ENCODE results near the gene SLC35G1.

DNA sequence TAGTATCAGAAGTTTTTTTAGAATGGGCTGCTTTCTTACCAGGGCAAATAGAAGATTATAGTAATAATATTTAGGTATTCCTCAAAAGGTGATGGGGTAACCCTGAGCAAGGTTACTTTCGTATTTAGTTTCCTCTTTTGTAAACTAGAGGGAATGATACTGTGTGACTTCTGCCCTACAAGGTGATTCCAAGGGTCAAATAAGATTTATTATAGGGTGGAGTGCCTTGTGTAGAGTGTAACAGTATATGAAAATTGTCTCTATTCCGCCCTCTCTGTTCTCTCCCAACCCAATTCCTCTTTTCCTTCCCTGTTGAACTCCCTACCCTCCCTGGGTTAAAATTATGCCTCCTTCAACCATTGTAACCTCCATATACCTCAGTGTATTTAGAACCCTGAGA, 5.3 kb downstream of the SLC35G1 start:
- TF ChIP-seq EZH2 (IDR thresholded peaks at IDR 0.05; ENCODE audit: borderline replicate concordance, low read length) = no peak
- TF ChIP-seq, protein P1, sequence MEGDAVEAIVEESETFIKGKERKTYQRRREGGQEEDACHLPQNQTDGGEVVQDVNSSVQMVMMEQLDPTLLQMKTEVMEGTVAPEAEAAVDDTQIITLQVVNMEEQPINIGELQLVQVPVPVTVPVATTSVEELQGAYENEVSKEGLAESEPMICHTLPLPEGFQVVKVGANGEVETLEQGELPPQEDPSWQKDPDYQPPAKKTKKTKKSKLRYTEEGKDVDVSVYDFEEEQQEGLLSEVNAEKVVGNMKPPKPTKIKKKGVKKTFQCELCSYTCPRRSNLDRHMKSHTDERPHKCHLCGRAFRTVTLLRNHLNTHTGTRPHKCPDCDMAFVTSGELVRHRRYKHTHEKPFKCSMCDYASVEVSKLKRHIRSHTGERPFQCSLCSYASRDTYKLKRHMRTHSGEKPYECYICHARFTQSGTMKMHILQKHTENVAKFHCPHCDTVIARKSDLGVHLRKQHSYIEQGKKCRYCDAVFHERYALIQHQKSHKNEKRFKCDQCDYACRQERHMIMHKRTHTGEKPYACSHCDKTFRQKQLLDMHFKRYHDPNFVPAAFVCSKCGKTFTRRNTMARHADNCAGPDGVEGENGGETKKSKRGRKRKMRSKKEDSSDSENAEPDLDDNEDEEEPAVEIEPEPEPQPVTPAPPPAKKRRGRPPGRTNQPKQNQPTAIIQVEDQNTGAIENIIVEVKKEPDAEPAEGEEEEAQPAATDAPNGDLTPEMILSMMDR (conservative IDR thresholded peaks at IDR 0.05 in 1 of 2, IDR thresholded peaks at IDR 0.05 in 1 of 2; ENCODE audit: extremely low read depth in 1 of 2, insufficient read depth in 1 of 2, low read depth in 1 of 2, low read length in 2 of 2) = no peak

All from mammary epithelial cell (primary cell).